Activated CD4-positive, alpha-beta T cell treated with anti-CD3 and anti-CD28 coated beads, Interleukin-10, Interleukin-2, amounts not matched to agents 100 ng/mL and 50 ng/mL, durations not matched to agents 16 hours and 8 hours (primary cell): ENCODE results near the gene CD53.
A peak's percentile ranks its signal among the peaks of the same experiment; 100 is the strongest.
"Not testable (repeated sequence)": the region's sequence is repeated elsewhere in the genome, so short reads cannot be mapped to it uniquely, and the experiment has no call there.

Experiments used
- DNase-seq: peaks from one replicate; pipeline ENCODE4 v3.0.0-alpha.2; 2020

The CD53 gene

DNA sequence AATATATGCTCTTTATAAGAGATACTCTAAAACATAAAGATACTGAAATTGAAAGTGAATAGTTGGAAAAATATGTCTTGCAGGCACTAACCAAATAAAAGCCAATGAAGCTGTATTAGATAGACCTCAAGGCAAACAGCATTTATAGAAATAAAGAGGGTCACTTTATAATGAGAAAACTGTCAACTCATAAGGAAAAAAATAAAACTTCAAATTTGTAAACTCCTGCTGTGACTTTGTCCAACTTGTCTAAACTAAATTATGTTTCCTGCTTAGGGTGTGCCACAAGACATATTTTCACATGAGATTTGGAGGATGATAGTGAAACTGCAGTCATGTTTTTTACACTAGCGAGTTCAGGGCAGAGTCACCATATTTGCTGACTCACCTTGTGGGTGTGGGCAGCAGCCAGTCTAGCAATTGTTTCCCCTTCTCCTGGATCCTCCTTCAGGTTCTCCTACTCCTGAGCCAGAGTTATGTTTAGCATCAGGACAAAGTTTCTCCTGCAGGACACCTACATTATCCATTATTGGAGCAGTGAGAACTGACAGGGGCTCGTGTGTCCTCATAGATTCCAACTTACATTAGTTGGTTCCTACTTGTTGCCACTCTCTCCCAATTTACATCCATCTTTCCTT lies 43.8 kb downstream of the CD53 start:
- peak; percentile 70 for DNase-seq

DNA sequence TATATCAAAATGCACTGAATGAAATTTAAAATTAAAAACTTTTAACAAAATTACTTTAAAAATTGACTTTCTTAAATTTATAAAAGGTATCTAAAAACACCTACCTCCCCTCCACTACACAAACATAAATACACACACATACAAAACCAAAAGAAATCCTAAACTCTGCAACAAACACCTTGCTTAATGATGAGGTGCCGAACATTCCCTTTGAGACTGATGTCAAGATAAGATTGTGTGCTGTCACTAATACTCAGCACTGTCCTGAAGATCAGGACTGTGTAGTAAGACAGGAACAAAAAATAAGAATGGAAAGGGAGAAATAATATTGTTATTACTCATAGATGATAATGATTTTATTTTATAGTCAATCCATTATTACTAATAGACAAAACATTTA lies 45.1 kb downstream of the CD53 start:
- no peak for DNase-seq

DNA sequence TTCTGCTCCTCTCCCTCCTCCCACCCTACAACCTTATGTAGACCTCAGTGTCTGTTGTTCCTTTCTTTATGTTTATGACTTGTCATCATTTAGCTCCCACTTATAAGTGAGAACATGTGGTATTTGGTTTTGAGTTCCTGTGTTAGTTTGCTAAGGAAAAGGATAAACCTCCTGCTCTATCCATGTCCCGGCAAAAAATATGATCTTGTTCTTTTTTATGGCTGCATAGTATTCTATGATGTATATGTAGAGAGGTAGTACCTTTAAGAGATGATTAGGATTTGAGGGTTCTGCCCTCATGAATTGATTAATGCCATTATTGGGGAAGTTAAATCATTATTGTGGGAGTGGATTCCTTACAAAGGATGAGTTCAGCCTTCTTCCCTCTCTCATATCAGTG lies 49.0 kb downstream of the CD53 start:
- no peak for DNase-seq

DNA sequence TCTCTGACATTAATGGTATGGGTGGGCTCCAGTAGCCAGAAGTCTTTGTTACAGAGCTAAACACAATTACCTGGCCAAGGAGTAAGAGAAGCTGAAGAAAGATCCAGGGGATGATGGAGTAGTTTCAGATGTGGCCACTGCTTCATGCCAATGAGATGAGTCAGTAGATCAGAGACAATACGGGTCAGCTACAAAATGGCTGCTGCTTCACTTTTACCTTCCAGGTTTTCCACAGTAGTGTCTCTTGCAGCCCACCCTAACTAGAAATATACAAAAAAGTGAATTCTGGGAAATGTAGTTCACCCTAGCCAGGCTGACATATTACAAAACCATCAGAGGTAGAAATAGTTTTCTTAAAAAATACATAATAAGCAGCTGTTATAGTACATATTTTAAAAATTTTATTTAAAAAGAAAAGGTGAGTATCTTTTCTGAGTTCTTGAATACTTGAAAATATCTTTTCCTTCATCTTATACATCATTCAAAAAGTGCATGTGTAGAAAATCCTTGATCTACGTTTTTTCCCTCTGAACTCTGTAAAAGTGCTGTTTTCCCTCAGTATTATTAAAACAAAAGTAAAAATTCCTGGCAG lies 54.6 kb downstream of the CD53 start:
- DNase-seq: no peak

DNA sequence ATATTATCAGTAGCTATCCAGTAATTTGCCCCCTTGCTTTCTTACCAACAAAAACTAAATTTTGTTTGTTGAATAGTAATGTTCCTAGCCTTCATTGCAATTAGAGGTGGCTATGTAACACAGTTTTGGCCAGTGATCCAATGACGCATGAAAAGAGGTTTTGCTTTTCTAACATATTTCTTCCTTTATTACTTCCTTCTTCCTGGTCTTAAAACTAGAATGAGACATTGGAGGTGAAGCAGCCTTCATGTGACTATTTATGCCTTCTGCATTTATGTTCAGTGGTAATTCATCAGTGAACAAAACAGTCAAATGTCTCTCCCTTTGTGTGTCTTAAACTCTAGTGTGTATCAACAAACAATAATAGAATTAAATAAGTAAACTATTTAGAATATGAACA lies 55.2 kb downstream of the CD53 start:
- no peak for DNase-seq

DNA sequence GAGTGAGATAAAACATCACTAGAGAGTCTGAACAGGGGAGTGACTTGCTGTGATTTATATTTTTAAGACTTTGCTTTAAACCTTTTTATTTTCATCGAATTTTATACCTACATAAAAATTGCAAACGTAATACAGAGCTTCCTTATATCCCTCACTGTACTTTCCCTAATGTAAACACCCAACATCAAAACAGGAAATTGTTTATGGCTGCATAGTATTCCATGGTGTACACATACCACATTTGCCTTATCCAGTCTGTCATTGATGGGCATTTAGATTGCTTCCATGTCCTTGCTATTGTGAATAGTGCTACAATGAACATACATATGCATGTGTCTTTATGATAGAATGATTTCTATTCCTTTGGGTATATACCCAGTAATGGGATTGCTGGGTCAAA lies 56.0 kb downstream of the CD53 start:
- no peak for DNase-seq

DNA sequence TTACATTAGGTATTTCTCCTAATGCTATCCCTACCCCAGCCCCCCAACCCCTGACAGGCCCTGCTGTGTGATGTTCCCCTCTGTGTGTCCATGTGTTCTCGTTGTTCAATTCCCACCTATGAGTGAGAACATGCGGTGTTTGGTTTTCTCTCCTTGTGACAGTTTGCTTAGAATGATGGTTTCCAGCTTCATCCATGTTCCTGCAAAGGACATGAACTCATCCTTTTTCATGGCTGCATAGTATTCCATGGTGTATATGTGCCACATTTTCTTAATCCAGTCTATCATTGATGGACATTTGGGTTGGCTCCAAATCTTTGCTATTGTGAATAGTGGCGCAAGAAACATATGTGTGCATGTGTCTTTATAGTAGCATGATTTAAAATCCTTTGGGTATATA lies 58.1 kb downstream of the CD53 start:
- DNase-seq: not testable (repeated sequence)

DNA sequence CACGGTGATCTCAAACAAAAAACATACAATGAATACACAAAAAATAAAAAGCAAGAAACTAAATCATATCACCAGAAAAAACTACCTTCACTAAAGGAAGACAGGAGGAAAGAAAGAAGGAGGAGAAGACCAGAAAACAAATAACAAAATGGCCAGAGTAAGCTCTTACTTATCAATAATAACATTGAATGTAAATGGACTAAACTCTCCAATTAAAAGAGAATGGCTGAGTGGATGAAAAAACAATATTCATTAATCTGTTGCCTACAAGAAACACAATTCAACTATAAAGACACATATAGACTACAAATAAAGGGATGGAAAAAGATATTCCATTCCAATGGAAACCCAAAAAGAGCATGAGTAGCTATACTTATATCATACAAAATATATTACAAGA lies 63.6 kb downstream of the CD53 start:
- DNase-seq: no peak

DNA sequence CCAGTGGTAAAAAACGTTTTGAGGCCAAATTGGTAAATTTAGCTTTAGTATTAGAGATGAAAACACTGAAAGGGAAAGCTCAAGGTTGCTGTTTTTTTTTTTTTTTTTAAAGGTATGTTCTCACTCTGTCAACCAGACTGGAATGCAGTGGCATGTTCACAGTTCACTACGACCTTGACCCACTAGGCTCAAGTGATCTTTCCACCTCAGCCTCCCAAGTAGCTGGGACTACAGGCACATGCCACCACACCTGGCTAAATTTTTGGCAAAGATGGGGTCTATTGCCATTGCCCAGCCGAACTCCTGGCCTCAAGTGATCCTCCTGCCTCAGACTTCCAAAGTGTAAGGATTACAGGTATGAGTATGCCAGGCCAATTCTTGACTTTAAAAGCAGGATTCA lies 71.9 kb downstream of the CD53 start:
- DNase-seq: no peak

DNA sequence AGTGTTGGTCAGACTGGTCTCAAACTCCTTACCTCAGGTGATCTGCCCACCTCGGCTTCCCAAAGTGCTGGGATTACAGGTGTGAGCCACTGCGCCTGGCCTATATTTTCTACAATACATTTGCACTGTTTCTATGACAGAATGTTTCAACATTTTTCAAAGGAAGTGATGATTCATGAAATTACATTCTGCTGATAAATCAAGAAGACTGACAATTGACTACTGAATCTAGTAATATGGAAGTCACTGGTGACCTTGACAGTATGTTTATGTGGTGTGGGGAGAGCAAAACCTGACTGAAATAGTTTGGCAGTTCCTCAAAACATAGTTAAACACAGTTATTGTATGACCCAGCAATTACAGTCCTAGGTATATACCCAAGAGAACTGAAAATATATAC lies 72.7 kb downstream of the CD53 start:
- no peak for DNase-seq

DNA sequence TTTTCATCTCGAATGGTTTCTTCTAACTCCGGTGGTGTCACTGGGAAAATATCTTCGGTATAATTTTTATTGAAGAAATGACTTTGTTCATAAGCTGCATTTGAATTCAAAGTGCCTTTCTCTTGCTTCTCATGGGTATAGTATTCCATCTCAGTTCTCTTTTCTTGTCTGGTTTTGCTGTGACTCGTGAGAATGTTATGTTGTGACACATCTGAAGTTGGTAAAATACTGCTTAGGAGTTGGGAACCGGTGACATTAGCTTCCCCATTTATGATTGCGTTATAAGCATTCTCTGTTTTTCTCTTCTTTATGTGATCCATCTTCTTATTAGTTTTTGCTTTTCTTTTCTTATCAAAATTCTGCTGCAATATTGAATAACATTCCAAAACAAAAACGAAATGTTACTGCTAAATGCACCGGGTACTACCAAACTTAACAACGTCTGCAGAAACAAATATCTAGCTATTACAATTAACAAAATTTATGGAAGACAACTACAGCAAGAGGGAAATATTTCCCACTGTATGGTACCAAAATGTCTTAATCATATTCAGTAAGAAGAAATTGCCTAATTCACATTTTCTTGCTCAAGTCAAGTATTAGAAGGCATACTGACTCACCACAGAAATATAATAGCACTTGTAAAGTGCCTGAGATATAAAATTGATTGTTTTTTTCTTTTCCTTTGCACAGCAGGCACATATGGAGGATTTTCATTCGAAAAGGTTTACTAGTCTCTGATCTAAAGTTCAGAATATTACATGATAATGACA lies 75.3 kb downstream of the CD53 start:
- DNase-seq: no peak
